Raji (cell line): ENCODE measurements around the gene TRIM41.

Source experiments
- POLR2A ChIP-seq: IDR thresholded peaks from 2 replicates; pipeline ENCODE4 v1.6.1; 2011; ENCODE audit warnings: low read depth, low read length, control low read depth; ENCODE audit not compliant: insufficient read depth

The TRIM41 gene

DNA sequence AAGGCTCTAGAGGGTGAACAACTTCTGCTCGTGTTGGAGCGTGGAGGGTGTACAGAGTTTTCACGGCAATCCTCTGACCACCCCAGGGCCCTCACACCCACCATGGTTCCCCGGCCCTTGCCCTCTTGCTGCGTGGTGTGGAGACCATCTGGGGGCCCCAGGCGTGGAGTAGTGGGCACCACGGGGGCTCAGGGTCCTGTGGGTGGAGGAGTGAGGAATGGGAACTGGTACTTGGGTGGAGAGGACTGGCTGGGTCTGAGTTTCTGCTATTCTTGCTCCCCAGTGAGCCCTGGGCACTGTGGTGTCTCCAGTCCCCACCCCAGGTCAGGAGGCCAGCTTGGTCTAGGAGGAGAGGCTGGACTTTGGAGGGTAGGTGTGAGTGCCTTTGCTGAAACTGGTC, 59.8 kb downstream of the TRIM41 start:
- no peak for TF ChIP-seq POLR2A

DNA sequence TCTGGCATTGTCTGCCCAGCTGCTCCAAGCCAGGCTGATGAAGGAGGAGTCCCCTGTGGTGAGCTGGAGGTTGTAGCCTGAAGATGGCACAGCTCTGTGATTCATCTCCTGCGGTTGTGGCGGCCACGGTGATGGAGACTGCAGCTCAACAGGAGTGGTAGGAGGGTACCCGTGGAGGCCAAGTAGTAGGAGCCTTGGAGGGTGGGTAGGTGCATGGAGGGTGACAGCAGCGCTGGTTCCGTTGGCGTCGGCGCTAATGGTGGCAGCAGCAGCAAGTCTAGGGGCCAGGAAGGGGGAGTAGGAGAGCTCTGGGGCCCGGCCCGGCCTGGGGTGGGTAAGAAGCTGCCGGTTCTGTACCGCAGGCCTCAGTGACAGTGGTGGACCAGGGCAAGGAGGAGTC, 60.3 kb downstream of the TRIM41 start:
- no peak for TF ChIP-seq POLR2A
